Lower leg skin (tissue), 3 donors: ENCODE data around the gene DDX1.

Source experiments
- POLR2A ChIP-seq, 2 donors: fragments of 450-650 bp; IDR thresholded peaks; one replicate each; pipeline ENCODE4 v1.6.1; 2016 to 2017; ENCODE audit warnings: antibody characterized with exemption in 2 of 2, mild to moderate bottlenecking in 1 of 2, moderate library complexity in 1 of 2
- TF ChIP-seq, protein P1 (sequence below), 3 donors: fragments of 450-650 bp; IDR thresholded peaks; one replicate each; pipeline ENCODE4 v1.5.1; 2016; ENCODE audit warnings: antibody characterized with exemption in 3 of 3, mild to moderate bottlenecking in 3 of 3, moderate library complexity in 2 of 3

DNA sequence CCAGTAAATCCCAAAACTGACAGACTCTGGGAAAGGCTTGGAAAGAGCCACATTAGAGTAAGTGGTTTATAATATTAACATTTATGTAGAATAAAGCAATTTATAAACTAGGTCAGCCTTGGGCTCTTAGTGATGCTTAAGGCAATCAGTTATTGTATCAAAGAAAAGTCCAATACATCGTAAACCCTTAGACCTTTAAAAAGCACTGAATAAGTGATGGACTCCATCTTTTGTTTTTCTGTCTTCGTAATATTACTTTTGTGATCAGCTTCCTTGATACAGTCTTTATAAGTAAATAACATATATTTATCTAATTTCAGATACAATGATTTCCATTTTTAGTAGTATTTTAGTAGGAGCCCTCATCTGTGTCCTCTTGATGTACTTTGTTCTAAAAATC is 28.7 kb downstream of the DDX1 start:
- TF ChIP-seq, protein P1, sequence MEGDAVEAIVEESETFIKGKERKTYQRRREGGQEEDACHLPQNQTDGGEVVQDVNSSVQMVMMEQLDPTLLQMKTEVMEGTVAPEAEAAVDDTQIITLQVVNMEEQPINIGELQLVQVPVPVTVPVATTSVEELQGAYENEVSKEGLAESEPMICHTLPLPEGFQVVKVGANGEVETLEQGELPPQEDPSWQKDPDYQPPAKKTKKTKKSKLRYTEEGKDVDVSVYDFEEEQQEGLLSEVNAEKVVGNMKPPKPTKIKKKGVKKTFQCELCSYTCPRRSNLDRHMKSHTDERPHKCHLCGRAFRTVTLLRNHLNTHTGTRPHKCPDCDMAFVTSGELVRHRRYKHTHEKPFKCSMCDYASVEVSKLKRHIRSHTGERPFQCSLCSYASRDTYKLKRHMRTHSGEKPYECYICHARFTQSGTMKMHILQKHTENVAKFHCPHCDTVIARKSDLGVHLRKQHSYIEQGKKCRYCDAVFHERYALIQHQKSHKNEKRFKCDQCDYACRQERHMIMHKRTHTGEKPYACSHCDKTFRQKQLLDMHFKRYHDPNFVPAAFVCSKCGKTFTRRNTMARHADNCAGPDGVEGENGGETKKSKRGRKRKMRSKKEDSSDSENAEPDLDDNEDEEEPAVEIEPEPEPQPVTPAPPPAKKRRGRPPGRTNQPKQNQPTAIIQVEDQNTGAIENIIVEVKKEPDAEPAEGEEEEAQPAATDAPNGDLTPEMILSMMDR (IDR thresholded peaks at IDR 0.05), result no peak
- no peak for TF ChIP-seq POLR2A (IDR thresholded peaks at IDR 0.05)
